A549 treated with RU486 at 1 μM for 4 hours (cell line): Measurements from ENCODE around the gene BTBD1. TPM values are rescaled to one million over a fixed set of nuclear protein-coding genes. Genes with fewer than 3 reads are reported as not detected.

Experiments
- total RNA-seq: library from RNA; stranded (reverse); fragments of 200-300 nt; extraction: Qiagen RNA extraction; gene quantifications from 5 replicates; pipeline ENCODE4 v1.2.3, GENCODE V29; 2022; ENCODE audit warnings: low read depth

Gene BTBD1
- 39.0 to 62.3 TPM (median 56.4 TPM) in 5 replicates for total RNA-seq

GRCh38 chr15:83066734-83067637, at the start of gene BTBD1:
TSS of gene BTBD1 (minus strand) at chr15:83067252. CDS start at chr15:83067151, 101 bp downstream.

GRCh38 chr15:83106994-83107840, 40.2 kb upstream of the BTBD1 start, which contains the start of gene TM6SF1:
TSS of gene TM6SF1 (plus strand) at chr15:83107645. CDS start at chr15:83107681, 36 bp downstream.

DNA sequence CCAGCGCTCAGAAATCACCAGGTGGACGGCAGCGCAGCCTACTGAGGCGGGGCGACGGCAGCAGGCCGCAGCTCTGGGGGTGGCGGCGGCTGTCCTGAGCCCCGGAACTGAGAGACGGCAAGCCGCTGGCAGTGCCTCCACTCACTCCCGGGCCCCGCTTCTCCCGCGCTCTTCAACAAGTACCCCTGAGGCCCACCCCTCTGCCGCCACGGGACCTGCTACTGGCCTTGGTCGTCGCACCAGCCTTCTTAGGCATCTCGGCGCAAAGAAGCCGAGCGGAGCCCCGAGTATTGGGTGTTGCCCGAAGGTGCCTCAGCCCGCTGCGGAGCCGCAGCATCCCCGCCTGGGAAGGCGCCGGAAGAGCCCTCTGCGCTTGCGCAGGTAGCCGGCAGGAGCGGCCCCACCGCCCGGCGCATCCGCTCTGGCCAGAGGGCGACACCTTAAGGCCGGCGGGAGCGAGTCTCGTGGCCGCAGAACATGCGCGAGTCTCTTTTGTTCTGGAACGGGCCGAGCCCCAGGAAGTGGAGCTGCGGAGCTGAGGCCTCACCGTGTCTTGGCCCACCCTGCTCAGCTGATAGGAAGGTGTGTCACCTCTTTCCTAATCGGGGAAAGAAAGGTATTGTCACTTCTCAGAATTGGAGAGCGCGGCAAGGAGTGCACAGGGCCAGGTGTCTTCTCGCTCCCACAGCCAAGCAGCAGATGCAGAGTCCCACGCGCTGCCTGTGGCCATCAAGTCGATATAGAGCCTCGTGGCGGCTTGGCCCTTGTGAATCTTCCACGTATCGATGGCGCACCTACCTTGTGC, 55.6 kb downstream of the BTBD1 start, which contains the start of gene C15orf40:
C15orf40 (minus strand) TSS at position 369 of the 805 bp plus-strand sequence; CDS start at position 337, 32 bp downstream.

DNA sequence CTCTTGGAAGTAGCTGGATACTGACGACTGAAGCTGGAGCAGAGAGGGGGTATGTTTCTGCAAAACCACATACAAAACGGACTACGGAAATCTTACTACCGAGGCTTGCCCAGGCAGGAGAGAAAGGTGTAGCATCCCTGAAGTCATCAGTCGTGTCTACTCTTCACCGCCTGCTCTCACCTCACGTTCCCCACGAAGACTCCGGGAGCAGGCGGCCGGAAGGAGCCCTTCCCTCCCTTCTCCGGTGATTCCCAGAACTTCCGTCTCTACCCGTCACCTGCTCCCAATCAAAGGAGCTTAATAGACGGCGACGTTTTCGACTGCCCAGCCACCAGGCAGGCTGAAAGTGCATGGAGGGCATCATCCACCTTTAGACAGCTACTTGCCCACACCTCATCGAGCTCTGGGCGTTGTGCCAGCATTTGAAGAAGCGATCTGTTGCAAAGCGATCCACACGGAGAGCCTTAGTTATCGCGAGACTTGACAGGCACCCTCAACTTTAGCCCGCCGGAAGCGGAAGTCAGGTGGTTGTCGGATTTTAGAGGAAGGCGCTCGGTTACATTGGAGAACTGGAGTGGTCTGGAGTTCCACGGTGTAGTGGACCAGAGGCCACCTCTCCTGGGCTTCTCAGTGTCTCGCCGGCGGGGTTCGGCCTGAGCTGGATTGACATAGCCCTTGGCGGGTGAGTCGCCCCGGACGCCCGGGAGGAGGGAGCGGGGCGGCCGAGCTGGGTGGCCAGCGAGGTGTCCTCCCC, 81.2 kb downstream of the BTBD1 start, which contains the start of gene RAMAC:
RAMAC (plus strand) TSS at position 523 of the 754 bp plus-strand sequence. CDS start 2,809 bp downstream, outside the sequence.

Other genes with a start within 250 kb of the BTBD1 start
- gene HOMER2, start 114.5 kb downstream of the BTBD1 start, total RNA-seq = 11.0 to 13.1 TPM (median 11.2 TPM) in 5 replicates
- gene RAMAC, start 81.0 kb downstream of the BTBD1 start, total RNA-seq = 35.7 to 58.7 TPM (median 44.8 TPM) in 5 replicates
- gene C15orf40, start 55.6 kb downstream of the BTBD1 start, total RNA-seq = 38.6 to 58.6 TPM (median 48.9 TPM) in 5 replicates
- gene TM6SF1, start 40.4 kb upstream of the BTBD1 start, total RNA-seq = 0.19 to 0.31 TPM (median 0.28 TPM) in 3 of 5 replicates, not detected in the others
- 51.2 to 81.8 TPM (median 55.6 TPM) in 5 replicates for gene HDGFL3, start 140.6 kb upstream of the BTBD1 start, total RNA-seq
- gene BNC1, start 217.4 kb upstream of the BTBD1 start, total RNA-seq = 0.47 to 0.62 TPM (median 0.53 TPM) in 5 replicates